Osteocyte (in vitro differentiated cells): Measurements from ENCODE around the gene BARHL1. TPM values are rescaled to one million over a fixed set of nuclear protein-coding genes. Genes with fewer than 3 reads are reported as not detected.

ENCODE experiments used
- DNase-seq: peaks from one replicate; pipeline ENCODE4 v3.0.0; 2021; ENCODE audit warnings: mixed read lengths; ENCODE audit not compliant: unreplicated experiment; ENCODE audit errors: extremely low spot score
- H3K27ac Mint-ChIP-seq: one replicate; pipeline ENCODE4 v1.8.0; 2021; ENCODE audit warnings: mild to moderate bottlenecking, mixed read lengths; ENCODE audit not compliant: unreplicated experiment
- H3K27me3 Mint-ChIP-seq: one replicate; pipeline ENCODE4 v1.8.0; 2021; ENCODE audit warnings: mixed read lengths; ENCODE audit not compliant: unreplicated experiment
- H3K36me3 Mint-ChIP-seq: one replicate; pipeline ENCODE4 v1.8.0; 2021; ENCODE audit warnings: mixed read lengths; ENCODE audit not compliant: unreplicated experiment
- H3K4me1 Mint-ChIP-seq: one replicate; pipeline ENCODE4 v1.8.0; 2021; ENCODE audit warnings: mixed read lengths; ENCODE audit not compliant: unreplicated experiment
- H3K4me3 Mint-ChIP-seq: one replicate; pipeline ENCODE4 v1.8.0; 2021; ENCODE audit warnings: mild to moderate bottlenecking, moderate library complexity, mixed read lengths; ENCODE audit not compliant: unreplicated experiment
- H3K9me3 Mint-ChIP-seq: one replicate; pipeline ENCODE4 v1.8.0; 2021; ENCODE audit warnings: mixed read lengths; ENCODE audit not compliant: unreplicated experiment
- CTCF ChIP-seq: fragments of 200-600 bp; sonication (generic); IDR thresholded peaks from 2 replicates; pipeline ENCODE4 v1.5.0; 2021; ENCODE audit warnings: antibody characterized with exemption, mild to moderate bottlenecking, moderate library complexity
- long read RNA-seq: library from polyadenylated mRNA; unstranded; transcript quantifications from one replicate; pipeline ENCODE4 v2.0.0, GENCODE V29; 2021
- total RNA-seq: library from RNA; stranded (reverse); gene quantifications from 2 replicates; pipeline ENCODE4 v1.2.1, GENCODE V29; 2021

The BARHL1 gene
- not detected in 2 replicates for total RNA-seq
- long read RNA-seq: 0 reads

GRCh38 chr9:132582276-132582785, at the start of gene BARHL1:
TSS of gene BARHL1 (plus strand) at chr9:132582606. CDS start at chr9:132582798, 192 bp downstream.
- no peak for TF ChIP-seq CTCF
- peaks cover 1% of the 10 kb centered on the region for H3K36me3 Mint-ChIP-seq
- no peak for DNase-seq
- H3K4me3 Mint-ChIP-seq: peak within 1 kb of the TSS; percentile 72
- no peak within 1 kb of the TSS for H3K27ac Mint-ChIP-seq
- peaks cover 4% of the 10 kb centered on the region for H3K4me1 Mint-ChIP-seq
- no peaks in the 10 kb centered on the region for H3K9me3 Mint-ChIP-seq
- peaks cover 82% of the 10 kb centered on the region for H3K27me3 Mint-ChIP-seq

GRCh38 chr9:132534832-132535231, 47.6 kb upstream of the BARHL1 start:
- TF ChIP-seq CTCF: no peak
- no peak for DNase-seq
- peaks cover 19% of the 10 kb centered on the region for H3K27me3 Mint-ChIP-seq
- peaks cover 7% of the 10 kb centered on the region for H3K9me3 Mint-ChIP-seq
- no peaks in the 10 kb centered on the region for H3K4me1 Mint-ChIP-seq
- H3K36me3 Mint-ChIP-seq: peaks cover 1% of the 10 kb centered on the region
- no peak overlapping the region for H3K4me3 Mint-ChIP-seq
- H3K27ac Mint-ChIP-seq: no peak overlapping the region

GRCh38 chr9:132536124-132536523, 46.3 kb upstream of the BARHL1 start:
- no peak overlapping the region for H3K4me3 Mint-ChIP-seq
- H3K36me3 Mint-ChIP-seq: peaks cover 1% of the 10 kb centered on the region
- no peak for TF ChIP-seq CTCF
- peaks cover 7% of the 10 kb centered on the region for H3K9me3 Mint-ChIP-seq
- peaks cover 11% of the 10 kb centered on the region for H3K27me3 Mint-ChIP-seq
- DNase-seq: no peak
- no peaks in the 10 kb centered on the region for H3K4me1 Mint-ChIP-seq
- no peak overlapping the region for H3K27ac Mint-ChIP-seq

- TF ChIP-seq CTCF: no peak
- no peak overlapping the region for H3K27ac Mint-ChIP-seq
- H3K4me3 Mint-ChIP-seq: no peak overlapping the region
- H3K9me3 Mint-ChIP-seq: peaks cover 7% of the 10 kb centered on the region
- H3K27me3 Mint-ChIP-seq: peaks cover under 1% of the 10 kb centered on the region
- H3K4me1 Mint-ChIP-seq: no peaks in the 10 kb centered on the region
- no peak for DNase-seq
- H3K36me3 Mint-ChIP-seq: peaks cover 1% of the 10 kb centered on the region
Observed at GRCh38 chr9:132537352-132537751, 45.1 kb upstream of the BARHL1 start.

- Mint-ChIP-seq H3K27ac (no peak overlapping the region), H3K4me3 (no peak overlapping the region), H3K27me3 (no peaks in the 10 kb centered on the region), H3K9me3 (peaks cover 7% of the 10 kb centered on the region), H3K36me3 (peaks cover 1% of the 10 kb centered on the region), H3K4me1 (no peaks in the 10 kb centered on the region)
- DNase-seq: no peak
- TF ChIP-seq CTCF: no peak
Observed at GRCh38 chr9:132538071-132538470, 44.3 kb upstream of the BARHL1 start.
